GM18870 (cell line): Measurements from ENCODE around the gene HASPIN.

Experiments
- ATAC-seq: cut with Tn5 transposase; IDR thresholded peaks from one replicate; pipeline ENCODE4 v1.9.1; 2021; ENCODE audit warnings: moderate library complexity; ENCODE audit not compliant: unreplicated experiment

Gene HASPIN

DNA sequence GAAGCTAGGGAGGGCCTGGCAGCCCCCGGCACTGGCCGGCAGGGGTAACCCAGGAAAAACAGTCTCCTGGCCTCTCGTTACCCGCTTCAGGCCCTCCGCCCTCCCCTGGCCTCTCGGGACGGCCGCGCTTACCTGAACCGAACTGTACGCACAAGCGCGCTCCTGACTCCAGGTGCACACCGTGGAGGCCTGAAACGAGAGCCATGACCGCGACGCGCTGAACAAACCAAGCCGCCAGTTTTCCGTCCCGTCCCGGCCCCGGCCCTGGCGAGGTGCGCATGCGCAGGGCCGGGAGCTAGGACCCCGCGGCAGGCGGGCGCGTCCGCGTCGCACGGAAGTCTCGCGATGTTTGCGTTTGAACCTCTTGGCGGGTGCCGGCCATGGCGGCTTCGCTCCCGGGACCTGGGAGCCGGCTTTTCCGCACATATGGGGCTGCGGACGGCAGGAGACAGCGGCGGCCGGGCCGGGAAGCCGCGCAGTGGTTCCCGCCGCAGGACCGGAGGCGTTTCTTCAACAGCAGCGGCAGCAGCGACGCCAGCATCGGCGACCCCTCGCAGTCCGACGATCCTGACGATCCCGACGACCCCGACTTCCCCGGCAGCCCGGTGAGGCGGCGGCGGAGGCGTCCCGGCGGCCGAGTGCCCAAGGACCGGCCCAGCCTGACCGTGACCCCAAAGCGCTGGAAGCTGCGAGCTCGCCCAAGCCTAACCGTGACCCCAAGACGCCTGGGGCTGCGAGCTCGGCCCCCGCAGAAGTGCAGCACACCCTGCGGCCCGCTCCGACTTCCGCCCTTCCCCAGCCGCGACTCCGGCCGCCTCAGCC, at the start of gene HASPIN:
HASPIN (plus strand) TSS at position 348 of the 822 bp plus-strand sequence; CDS start at position 381, 33 bp downstream.
- ATAC-seq: peak; percentile 77

DNA sequence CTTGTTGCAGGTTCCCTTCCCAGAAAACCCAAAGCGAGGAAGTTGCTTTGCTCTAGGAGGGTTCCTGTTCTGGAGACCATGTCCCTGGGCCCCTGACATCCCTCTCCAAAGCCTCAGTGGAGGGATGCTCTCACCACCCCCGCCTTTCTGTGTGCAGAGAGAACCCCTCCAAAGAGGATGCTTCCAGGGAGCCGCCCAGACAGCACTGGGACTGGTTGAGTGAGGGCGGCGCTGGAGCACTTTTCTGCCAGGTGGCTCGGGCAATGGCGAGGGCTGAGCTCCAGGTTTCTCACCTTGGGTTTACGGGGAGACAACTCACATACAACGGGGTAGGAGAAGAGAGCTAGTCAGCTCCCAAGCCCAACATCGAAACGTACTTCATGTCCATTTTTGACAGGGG, 47.8 kb upstream of the HASPIN start:
- no peak for ATAC-seq

DNA sequence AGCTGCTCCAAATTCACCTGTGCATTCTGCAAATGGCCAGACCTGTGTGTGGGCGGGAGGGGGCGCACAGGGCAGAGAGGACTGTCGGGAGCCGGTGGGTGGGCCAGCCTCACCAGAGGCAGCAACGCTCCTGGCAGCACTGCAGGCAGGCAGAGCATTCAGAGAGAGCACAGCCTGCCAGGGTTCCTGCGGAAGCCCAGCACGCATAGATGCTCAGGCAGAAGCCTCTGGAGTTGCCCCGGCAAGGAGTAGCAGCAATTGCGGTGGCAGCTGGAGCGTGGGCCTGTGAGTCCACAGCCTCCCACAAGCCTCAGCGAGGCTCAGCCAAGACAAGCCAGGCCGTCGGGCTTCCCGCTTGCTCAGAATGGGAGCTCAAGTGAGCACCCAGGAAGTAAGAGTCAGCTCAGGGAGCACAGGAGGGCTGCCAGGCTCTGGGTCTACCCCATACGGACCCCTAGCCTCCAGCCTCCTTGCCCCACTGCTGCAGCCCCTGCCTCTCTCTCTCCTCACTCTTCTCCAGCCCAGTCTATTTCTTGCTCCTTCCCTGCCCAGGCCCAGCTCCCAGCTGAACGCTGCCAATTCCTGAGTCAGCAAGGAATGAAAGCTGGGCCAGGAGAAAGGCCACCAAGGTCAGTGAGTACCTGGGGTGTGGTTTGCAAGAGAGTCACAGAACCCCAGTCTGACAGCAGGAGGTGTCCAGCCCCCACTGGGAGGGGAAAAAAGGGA, 45.4 kb upstream of the HASPIN start:
- no peak for ATAC-seq

DNA sequence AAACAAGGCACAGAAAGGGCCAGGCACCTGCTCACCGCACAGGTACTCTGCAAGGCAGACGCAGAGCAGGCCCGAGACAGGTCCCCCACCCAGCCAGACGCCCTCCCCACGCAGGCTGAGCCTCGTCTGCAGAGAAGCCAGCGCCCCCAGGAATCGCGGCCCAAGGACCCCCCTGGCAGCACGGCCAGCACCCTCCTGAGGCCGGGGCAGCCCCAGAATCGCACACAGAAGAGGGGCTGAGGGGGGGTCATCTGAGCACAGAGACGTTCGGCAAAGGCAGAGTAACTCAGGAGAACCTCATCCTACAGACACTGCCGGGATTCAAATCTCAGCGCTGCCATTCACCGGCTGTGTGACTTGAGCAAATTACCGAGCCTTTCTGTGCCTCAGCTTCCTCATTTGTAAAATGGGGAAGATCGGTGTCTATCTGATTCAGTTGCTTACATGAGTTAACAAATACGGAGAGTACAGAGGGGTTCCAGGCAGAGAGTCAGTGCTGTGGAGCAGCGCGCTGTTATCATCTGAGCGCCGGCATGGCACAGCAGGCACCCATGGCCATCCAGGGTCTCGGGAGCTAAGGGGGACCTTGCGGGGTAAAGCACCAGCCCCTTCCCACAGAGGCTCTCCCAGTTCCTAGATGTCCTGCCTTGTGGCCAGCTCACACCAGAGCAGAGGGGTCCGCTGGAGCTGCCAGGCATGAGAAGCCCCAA, 44.7 kb upstream of the HASPIN start:
- ATAC-seq: no peak

DNA sequence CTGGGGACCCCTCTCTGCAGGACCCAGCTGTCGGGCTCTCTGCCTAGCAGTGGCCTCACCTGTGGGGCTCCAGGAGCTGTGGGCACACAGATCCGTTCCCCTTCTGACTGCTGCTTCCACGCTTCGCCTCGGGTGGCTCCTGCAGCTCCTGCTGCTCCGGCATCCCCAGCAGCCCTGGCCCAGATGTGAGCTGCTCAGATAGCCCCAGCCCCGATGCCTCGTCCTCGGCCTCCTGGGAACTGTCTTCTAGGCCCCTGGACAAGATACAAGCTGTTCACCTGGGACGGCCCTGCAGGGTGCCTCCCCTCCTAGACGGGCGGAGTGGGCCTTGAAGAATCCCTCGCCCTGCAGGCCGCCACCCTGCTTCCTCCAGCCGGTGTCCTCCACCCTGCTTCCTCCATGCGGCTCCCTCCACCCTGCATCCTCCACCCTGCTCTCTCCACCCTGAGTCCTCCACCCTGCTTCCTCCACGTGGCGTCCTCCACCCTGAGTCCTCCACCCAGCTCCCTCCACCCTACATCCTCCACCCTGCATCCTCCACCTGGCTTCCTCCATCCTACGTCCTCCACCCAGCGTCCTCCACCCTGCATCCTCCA, 44.1 kb upstream of the HASPIN start:
- ATAC-seq: no peak

DNA sequence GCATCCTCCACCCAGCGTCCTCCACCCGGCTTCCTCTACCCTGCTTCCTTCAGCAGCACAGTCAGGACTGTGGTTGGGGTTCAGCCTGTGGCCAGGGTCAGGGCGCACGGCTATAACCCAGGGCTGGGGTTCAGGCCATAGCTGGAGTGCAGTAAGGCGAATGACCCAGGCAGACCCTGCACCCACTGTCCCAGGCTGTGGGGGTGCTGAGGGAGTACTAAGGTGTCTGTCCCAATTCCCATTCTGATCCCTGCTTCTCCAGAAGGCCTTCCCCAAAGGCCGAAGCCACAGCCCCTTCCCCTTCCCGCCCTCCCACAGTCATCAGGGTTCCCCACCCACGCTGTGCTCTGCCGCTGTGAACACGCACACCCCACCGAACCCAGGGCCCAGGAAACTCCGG, 42.6 kb upstream of the HASPIN start:
- ATAC-seq: no peak

DNA sequence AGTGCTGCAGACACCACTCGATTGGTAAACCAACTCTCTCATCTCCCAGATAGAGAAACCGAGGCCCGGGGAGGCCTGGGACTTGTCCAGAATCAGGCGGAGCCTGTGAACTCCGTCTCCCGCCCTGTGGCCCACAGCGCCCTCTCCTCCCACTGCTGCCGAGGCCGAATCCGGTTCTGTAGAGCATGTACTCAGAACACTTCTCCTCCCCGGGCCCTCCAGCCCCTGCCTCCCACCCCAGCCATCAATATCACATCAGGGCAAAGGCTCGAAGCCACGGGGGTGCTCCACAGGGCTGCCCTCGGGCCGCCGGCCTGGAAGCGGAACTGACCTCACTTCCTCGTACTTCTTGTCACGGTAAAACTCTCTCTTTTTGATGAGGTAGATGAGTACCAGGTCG, 42.1 kb upstream of the HASPIN start:
- ATAC-seq: no peak

DNA sequence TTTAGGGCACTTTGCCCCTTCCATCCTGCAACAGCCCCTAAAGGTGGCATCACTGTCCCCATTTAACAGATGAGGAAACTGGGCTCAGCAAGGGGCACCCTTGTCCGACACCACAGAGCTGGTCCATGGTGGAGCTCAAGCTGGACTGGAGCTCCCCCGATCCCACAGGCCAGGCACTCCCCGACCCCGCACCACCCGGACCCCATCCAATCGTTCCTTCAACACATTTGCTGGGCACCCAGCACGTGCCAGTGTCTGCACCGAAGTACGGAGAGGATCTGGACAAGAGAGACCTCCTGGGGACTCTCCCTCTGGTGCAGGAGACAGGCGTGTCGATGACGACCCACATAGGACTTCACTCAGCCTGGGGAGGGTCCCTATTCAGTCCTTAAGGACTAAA, 41.7 kb upstream of the HASPIN start:
- no peak for ATAC-seq

DNA sequence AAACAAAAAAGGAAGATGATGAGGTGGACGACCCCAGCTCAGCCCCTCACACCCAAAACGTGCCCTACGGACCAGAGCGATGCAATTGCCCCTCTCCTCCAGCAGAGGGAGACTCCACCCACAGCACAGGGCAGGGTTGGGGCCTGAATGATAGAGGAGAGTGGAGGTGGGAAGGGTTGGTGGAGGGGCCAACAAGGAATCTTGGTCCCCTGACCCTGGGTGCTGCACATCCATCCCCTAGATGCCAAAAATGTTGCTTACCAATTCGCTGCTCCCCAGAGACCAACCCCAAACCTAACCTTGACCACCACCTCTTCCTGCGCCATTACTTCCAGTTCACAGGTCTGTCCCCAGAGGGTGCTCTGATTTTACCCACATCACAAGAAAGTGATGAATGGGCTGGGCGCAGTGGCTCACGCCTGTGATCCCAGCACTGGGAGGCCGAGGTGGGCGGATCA, 40.6 kb upstream of the HASPIN start:
- ATAC-seq: no peak

DNA sequence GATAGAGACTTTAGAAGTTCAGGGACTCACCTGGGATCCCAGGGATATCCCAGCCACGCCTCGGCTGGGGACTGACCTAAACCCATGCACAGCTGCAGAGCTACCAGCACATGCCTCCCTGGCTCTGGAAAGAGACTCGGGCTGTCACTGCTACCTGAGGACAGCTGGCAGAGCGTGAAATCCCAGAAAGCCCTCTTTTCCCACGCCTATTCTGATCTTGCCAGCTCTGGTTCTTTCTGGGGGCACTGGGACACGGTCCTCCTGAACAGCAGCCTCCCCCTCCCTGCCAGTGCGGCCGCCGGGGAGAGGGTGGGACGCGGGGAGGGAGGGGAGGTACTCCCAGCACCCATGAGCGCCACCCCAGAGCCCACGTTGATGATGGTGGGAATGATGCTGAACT, 38.5 kb upstream of the HASPIN start:
- ATAC-seq: no peak

DNA sequence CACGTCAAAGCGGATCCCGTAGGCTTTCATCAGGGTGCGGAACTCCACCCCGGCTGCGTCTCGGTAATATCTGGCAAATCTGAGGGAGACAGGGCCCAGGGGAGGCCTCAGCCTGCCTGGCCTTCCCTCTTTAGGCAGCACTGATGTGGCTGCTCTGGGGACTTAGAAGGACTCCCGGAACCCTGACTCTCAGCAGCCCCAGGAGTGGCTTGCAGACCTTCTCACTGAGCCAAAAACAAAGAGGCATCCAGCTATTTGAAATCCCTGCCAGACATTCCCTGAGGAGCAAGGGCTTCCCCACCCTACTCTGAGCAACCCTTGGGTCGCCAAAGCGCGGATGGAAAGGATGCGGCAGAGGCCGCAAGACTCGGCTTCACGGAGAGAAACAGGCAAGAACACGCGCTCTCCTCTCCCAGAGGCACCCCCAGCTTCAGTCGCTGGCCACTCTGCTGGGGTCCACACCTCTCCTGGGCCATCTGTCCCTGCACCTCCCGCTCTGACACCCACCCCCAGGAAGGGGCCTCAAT, 35.6 kb upstream of the HASPIN start:
- ATAC-seq: no peak

DNA sequence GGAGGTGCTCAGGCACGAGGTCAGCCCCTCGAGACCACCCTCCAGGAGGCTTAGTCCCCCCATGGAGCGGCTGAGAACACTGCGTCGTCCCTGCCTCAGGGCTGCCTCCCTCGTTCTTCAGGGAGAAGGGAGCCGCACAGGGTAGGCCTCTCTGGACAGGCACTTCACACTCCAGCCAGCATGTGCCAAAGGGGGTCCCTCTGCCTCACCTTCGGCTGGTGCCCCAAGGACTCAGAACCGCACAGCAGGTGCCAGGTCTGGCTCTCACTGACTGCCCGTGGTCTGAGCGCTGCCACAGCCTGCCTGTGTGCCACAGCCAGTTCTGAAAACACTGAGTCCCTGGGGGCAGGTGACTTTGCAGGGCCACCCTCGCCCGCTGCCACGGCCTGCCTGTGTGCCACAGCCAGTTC, 34.8 kb upstream of the HASPIN start:
- no peak for ATAC-seq

DNA sequence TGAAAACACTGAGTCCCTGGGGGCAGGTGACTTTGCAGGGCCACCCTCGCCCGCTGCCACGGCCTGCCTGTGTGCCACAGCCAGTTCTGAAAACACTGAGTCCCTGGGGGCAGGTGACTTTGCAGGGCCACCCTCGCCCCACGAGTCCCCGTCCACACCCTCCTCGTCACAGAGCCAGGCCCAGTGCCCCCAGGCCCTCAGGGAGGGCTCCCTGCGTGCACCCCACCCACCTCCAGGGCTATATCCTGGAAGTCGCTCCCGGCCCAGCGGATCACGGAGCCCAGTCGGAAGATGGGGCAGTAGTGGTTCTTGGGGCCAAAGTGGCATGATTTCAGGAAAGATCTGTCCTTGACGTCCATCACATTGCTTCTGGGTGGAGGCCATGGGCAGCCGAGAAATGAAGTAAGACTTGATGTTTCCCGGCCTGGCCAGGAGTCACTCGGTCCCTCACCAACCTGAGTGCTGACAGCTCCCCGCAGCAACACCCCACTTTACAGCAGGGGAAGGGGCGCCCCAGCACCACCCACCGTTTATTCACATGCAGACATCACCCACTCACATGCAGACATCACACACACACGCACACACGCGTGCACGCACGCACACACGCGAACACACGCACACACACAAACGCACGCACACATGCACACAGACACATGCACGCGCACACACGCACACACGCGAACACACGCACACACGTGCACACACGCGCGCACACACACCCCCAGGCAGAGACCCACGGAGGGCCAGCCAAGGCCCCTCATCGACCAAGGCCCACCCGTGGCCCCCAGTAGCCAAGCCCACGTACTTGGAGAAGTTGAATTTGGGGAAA, 34.2 kb upstream of the HASPIN start:
- no peak for ATAC-seq

DNA sequence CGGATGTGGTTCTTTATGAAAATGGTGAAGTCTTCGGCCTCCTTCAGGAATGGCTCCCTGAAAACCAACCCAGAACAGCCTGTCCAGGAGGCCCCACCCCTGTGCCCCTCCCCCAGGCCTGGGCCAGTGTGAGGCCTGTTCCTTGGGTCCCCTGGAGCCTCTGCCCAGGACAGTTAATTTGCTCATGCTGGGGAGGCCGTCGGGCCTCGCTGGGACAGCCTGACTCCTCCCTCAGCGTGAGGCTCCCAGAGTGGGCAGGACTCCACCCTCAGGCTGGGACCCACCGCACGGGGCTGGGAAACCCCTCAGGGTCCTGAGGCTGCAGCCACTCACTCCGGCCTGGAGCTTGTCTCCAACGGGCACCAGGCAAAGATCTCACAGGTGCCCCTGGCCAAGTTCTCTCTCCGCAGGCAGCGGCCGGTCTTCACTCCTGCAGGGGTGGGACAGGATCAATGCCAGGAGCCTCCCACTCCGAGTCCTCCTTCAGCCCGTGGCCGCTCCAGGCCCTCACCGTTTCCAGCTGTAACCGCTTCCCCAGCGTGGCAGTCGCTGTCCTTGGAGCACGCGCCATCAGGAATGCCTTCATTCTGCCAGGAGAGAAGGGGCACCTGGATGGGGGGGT, 33.5 kb upstream of the HASPIN start:
- no peak for ATAC-seq

DNA sequence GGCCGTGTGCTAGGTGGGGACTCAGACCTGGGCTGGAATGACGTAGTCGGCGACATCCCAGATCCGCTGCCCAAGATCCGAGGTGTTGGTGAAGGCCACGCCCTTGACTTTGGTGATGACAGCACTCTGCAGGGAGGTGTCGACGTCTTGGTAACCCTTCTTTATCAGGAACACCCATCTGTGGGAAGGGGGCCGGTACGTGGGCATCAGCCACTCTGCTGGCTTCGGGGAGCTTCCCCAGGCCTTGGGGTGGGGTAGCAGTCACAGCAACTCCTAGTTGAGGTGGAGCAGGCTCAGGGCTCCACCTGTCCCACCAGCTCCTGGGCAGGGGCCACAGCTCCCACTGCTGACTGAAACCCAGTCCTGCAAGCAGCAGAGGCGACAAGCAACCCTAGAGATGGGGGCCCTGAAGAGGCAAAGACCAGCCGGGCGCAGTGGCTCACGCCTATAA, 32.1 kb upstream of the HASPIN start:
- ATAC-seq: no peak

DNA sequence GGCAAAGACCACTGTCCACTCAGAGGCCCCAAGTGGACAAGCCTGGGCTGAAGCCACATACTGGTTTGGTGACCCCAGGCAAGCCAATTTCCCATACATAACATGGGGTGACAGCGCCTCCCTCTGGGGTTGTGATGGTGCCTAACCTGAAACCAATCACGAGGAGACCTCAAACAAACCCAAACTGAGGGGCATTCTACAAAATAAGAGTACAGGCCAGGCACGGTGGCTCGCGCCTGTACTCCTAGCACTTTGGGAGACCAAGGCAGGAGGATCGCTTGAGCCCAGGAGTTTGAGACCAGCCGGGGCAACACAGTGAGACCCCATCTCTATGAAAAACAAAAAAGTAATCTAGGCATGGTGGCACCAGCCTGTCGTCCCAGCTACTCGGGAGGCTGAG, 31.4 kb upstream of the HASPIN start:
- no peak for ATAC-seq

DNA sequence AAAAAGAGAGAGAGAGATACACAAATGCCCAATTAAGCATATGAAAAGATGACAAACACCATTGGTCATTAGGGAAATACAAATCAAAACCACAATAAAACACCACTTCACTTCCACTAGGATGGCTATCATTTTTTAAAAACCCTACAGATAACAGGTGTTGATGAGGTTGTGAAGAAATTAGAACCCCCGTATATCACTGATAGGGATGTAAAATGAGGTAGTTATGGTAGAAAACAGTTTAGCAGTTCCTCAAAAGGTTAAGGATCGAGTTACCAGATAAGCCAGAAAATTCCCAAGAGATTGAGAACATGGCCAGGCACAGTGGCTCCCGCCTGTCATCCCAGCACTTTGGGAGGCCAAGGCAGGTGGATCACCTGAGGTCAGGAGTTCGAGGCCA, 30.6 kb upstream of the HASPIN start:
- ATAC-seq: no peak

DNA sequence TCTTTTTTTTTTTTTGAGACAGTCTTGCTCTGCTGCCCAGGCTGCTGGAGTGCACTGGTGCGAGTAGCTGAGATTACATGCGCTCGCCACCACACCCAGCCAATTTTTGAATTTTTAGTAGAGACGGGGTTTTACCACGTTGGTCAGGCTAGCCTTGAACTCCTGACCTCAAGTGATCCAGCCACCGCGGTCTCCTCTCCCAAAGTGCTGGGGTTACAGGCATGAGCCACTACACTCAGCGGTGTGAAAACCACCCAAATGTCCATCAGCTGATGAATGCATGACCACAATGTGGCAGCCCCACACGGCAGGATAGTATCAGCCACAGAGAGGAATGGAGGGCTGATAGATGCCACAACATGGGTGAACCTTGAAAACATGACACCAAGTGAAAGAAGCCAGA, 29.9 kb upstream of the HASPIN start:
- peak; percentile 53 for ATAC-seq

DNA sequence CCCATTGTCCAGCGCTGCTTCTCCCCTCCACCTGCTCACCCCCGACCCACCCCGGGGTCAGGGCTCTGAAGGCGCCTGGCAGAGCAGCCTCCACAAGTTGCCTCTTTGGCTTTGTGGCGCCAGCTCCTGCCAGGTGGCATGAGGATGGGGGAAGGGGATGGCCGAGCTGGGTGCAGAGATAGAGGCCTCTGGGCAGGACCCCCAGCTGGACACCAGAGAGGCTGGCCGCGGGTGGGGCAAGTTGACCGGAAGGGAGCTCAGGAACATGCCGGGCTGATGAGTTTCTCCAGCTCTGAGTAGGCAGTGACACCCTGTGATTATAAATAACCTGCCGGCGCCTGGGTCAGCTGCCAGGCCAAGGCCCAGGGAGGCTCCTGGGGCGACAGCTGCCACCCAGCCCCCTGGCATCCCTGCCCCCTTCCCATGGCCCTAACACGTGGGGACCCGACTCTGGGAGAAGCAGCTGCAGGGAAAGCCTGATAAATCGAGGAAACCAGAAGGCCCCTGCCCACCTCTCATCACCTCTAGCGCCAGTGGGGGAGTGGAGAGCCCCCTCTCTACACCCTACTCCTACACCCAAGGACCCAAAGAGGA, 28.5 kb upstream of the HASPIN start:
- no peak for ATAC-seq
